ENCODE data around the gene THOC6.

THOC6 gene

GRCh38 chr16:3007957-3008689, 15.7 kb upstream of the THOC6 start:
- H3K27ac Mint-ChIP-seq, result peak overlapping the region; percentile 68
- peak overlapping the region; percentile 69 for H3K4me3 Mint-ChIP-seq
- peaks cover 3% of the 10 kb centered on the region for H3K27me3 Mint-ChIP-seq
- H3K36me3 Mint-ChIP-seq, result no peaks in the 10 kb centered on the region
- H3K9me3 Mint-ChIP-seq, result no peaks in the 10 kb centered on the region
- peaks cover 24% of the 10 kb centered on the region for H3K4me1 Mint-ChIP-seq

GRCh38 chr16:3008690-3009037, 15.2 kb upstream of the THOC6 start:
- Mint-ChIP-seq H3K4me3 (no peak overlapping the region), H3K9me3 (no peaks in the 10 kb centered on the region), H3K27ac (no peak overlapping the region), H3K27me3 (peaks cover 3% of the 10 kb centered on the region), H3K4me1 (peaks cover 24% of the 10 kb centered on the region), H3K36me3 (no peaks in the 10 kb centered on the region)

GRCh38 chr16:3009568-3010390, 14.1 kb upstream of the THOC6 start:
- H3K4me3 Mint-ChIP-seq, result no peak overlapping the region
- peaks cover 24% of the 10 kb centered on the region for H3K4me1 Mint-ChIP-seq
- no peaks in the 10 kb centered on the region for H3K9me3 Mint-ChIP-seq
- no peak overlapping the region for H3K27ac Mint-ChIP-seq
- H3K27me3 Mint-ChIP-seq, result peaks cover 3% of the 10 kb centered on the region
- no peaks in the 10 kb centered on the region for H3K36me3 Mint-ChIP-seq

- Mint-ChIP-seq H3K4me1 (peaks cover 24% of the 10 kb centered on the region), H3K9me3 (no peaks in the 10 kb centered on the region), H3K4me3 (no peak overlapping the region), H3K27me3 (peaks cover 2% of the 10 kb centered on the region), H3K27ac (no peak overlapping the region), H3K36me3 (no peaks in the 10 kb centered on the region)
Observed at GRCh38 chr16:3010510-3010909, 13.3 kb upstream of the THOC6 start.

GRCh38 chr16:3012246-3012645, 11.6 kb upstream of the THOC6 start:
- H3K36me3 Mint-ChIP-seq, result no peaks in the 10 kb centered on the region
- no peaks in the 10 kb centered on the region for H3K9me3 Mint-ChIP-seq
- H3K4me1 Mint-ChIP-seq, result peaks cover 16% of the 10 kb centered on the region
- no peak overlapping the region for H3K4me3 Mint-ChIP-seq
- H3K27ac Mint-ChIP-seq, result no peak overlapping the region
- H3K27me3 Mint-ChIP-seq, result peaks cover 2% of the 10 kb centered on the region

GRCh38 chr16:3012828-3013420, 10.9 kb upstream of the THOC6 start, which contains the start of gene CLDN9:
TSS of gene CLDN9 (plus strand) at chr16:3012923. CDS start at chr16:3013363, 440 bp downstream.
- peaks cover 10% of the 10 kb centered on the region for H3K4me1 Mint-ChIP-seq
- H3K27ac Mint-ChIP-seq, result no peak within 1 kb of the TSS
- H3K27me3 Mint-ChIP-seq, result peaks cover 2% of the 10 kb centered on the region
- H3K9me3 Mint-ChIP-seq, result no peaks in the 10 kb centered on the region
- H3K4me3 Mint-ChIP-seq, result no peak within 1 kb of the TSS
- no peaks in the 10 kb centered on the region for H3K36me3 Mint-ChIP-seq

- Mint-ChIP-seq H3K36me3 (no peaks in the 10 kb centered on the region), H3K27ac (no peak overlapping the region), H3K4me3 (no peak overlapping the region), H3K9me3 (no peaks in the 10 kb centered on the region), H3K4me1 (peaks cover 4% of the 10 kb centered on the region), H3K27me3 (peaks cover 2% of the 10 kb centered on the region)
Observed at GRCh38 chr16:3013491-3013951, 10.3 kb upstream of the THOC6 start.

GRCh38 chr16:3013998-3014690, 9.7 kb upstream of the THOC6 start:
- Mint-ChIP-seq H3K27me3 (peaks cover 2% of the 10 kb centered on the region), H3K9me3 (no peaks in the 10 kb centered on the region), H3K4me3 (no peak overlapping the region), H3K27ac (no peak overlapping the region), H3K36me3 (no peaks in the 10 kb centered on the region), H3K4me1 (no peaks in the 10 kb centered on the region)

GRCh38 chr16:3014971-3015370, 8.9 kb upstream of the THOC6 start:
- Mint-ChIP-seq H3K4me1 (peaks cover 7% of the 10 kb centered on the region), H3K36me3 (no peaks in the 10 kb centered on the region), H3K9me3 (no peaks in the 10 kb centered on the region), H3K4me3 (no peak overlapping the region), H3K27ac (no peak overlapping the region), H3K27me3 (peaks cover 2% of the 10 kb centered on the region)

GRCh38 chr16:3015865-3016521, 7.8 kb upstream of the THOC6 start:
- H3K36me3 Mint-ChIP-seq, result no peaks in the 10 kb centered on the region
- H3K27ac Mint-ChIP-seq, result no peak overlapping the region
- H3K4me1 Mint-ChIP-seq, result peaks cover 12% of the 10 kb centered on the region
- H3K9me3 Mint-ChIP-seq, result no peaks in the 10 kb centered on the region
- H3K4me3 Mint-ChIP-seq, result no peak overlapping the region
- H3K27me3 Mint-ChIP-seq, result peaks cover 2% of the 10 kb centered on the region

- Mint-ChIP-seq H3K36me3 (no peaks in the 10 kb centered on the region), H3K4me1 (peaks cover 25% of the 10 kb centered on the region), H3K4me3 (no peak overlapping the region), H3K9me3 (no peaks in the 10 kb centered on the region), H3K27me3 (peaks cover 2% of the 10 kb centered on the region), H3K27ac (no peak overlapping the region)
Observed at GRCh38 chr16:3017344-3017743, 6.5 kb upstream of the THOC6 start.

- Mint-ChIP-seq H3K36me3 (no peaks in the 10 kb centered on the region), H3K9me3 (no peaks in the 10 kb centered on the region), H3K27me3 (peaks cover 2% of the 10 kb centered on the region)
Observed at GRCh38 chr16:3017794-3018506, 5.9 kb upstream of the THOC6 start, which contains the start of gene CLDN6. TSS of gene CLDN6 (minus strand) at chr16:3018183. CDS start at chr16:3016021, 2,162 bp downstream.

GRCh38 chr16:3019594-3020246, 4.1 kb upstream of the THOC6 start:
- H3K4me3 Mint-ChIP-seq, result peak overlapping the region; percentile 91
- peaks cover 3% of the 10 kb centered on the region for H3K36me3 Mint-ChIP-seq
- peak overlapping the region; percentile 77 for H3K27ac Mint-ChIP-seq
- H3K9me3 Mint-ChIP-seq, result no peaks in the 10 kb centered on the region
- H3K27me3 Mint-ChIP-seq, result peaks cover 2% of the 10 kb centered on the region
- peaks cover 42% of the 10 kb centered on the region for H3K4me1 Mint-ChIP-seq

More at GRCh38 chr16:3017794-3018506, 5.9 kb upstream of the THOC6 start, which contains the start of gene CLDN6:
- Mint-ChIP-seq H3K4me3 (peak within 1 kb of the TSS; percentile 19), H3K27ac (no peak within 1 kb of the TSS), H3K4me1 (peaks cover 31% of the 10 kb centered on the region)

GRCh38 chr16:3020247-3020603, 3.6 kb upstream of the THOC6 start, which contains the start of gene TNFRSF12A:
TSS of gene TNFRSF12A (plus strand) at chr16:3020368. CDS start at chr16:3020398, 30 bp downstream.
- H3K27me3 Mint-ChIP-seq, result peaks cover 2% of the 10 kb centered on the region
- H3K27ac Mint-ChIP-seq, result peak within 1 kb of the TSS; percentile 93
- no peaks in the 10 kb centered on the region for H3K9me3 Mint-ChIP-seq
- peaks cover 3% of the 10 kb centered on the region for H3K36me3 Mint-ChIP-seq
- peak within 1 kb of the TSS; percentile 97 for H3K4me3 Mint-ChIP-seq
- H3K4me1 Mint-ChIP-seq, result peaks cover 45% of the 10 kb centered on the region

All from activated naive CD4-positive, alpha-beta T cell treated with anti-CD3 and anti-CD28 coated beads, Interleukin-2, amount 50 U/mL, for 24 hours (primary cell).